GM12892 (cell line): ENCODE data around the gene DYNLL1.

Experiments used
- POLR2A ChIP-seq: IDR thresholded peaks from 2 replicates; pipeline ENCODE4 v1.6.1; 2011; ENCODE audit warnings: low read depth, low read length, control low read depth
- TAF1 ChIP-seq: IDR thresholded peaks from 2 replicates; pipeline ENCODE4 v1.6.1; 2011; ENCODE audit warnings: low read depth, mild to moderate bottlenecking, control low read depth, low read length, borderline replicate concordance

GRCh38 chr12:120463712-120464111 lies 32.2 kb upstream of the DYNLL1 start:
- TF ChIP-seq TAF1 (no peak), POLR2A (no peak; the same call in none of the 2 replicates)
